Small intestine (tissue), 7 donors: ENCODE data around the gene ERC2. TPM values are rescaled to one million over a fixed set of nuclear protein-coding genes. Genes with fewer than 3 reads are reported as not detected.

Experiments used
- DNase-seq, 2 donors: peaks; one replicate each; pipeline versions ENCODE4 v3.0.0 to v3.0.0-alpha.2; 2013
- FAIRE-seq: peaks from 2 replicates; lab custom pipeline; 2012; peaks lifted over from hg19 to GRCh38; lab: Jason Lieb, UNC
- H3K27ac ChIP-seq, 3 donors: one replicate each; pipeline ENCODE4 v1.5.1; 2013; ENCODE audit warnings: low read length in 2 of 3, mild to moderate bottlenecking in 2 of 3, control low read depth in 1 of 3, inconsistent platforms in 1 of 3, low read depth in 1 of 3, moderate library complexity in 1 of 3
- H3K27me3 ChIP-seq, 3 donors: one replicate each; pipeline ENCODE4 v1.6.1; 2013; ENCODE audit warnings: low read length in 3 of 3, inconsistent platforms in 1 of 3; ENCODE audit not compliant: control insufficient read depth in 3 of 3, insufficient read depth in 3 of 3
- H3K36me3 ChIP-seq, 3 donors: one replicate each; pipeline ENCODE4 v1.6.1; 2013; ENCODE audit warnings: low read length in 3 of 3, inconsistent platforms in 1 of 3, low read depth in 1 of 3, mild to moderate bottlenecking in 1 of 3, moderate library complexity in 1 of 3; ENCODE audit not compliant: control insufficient read depth in 3 of 3, insufficient read depth in 2 of 3
- H3K4me1 ChIP-seq, 3 donors: one replicate each; pipeline ENCODE4 v1.6.1; 2013; ENCODE audit warnings: low read length in 2 of 3, inconsistent platforms in 1 of 3, low read depth in 1 of 3, mild to moderate bottlenecking in 1 of 3, moderate library complexity in 1 of 3; ENCODE audit not compliant: control insufficient read depth in 3 of 3, insufficient read depth in 2 of 3
- H3K4me3 ChIP-seq, 3 donors: one replicate each; pipeline ENCODE4 v1.5.1; 2013; ENCODE audit warnings: low read length in 3 of 3, control low read depth in 1 of 3, inconsistent platforms in 1 of 3, low read depth in 1 of 3, mild to moderate bottlenecking in 1 of 3, moderate library complexity in 1 of 3
- H3K9me3 ChIP-seq, 2 donors: one replicate each; pipeline ENCODE4 v1.6.1; 2013; ENCODE audit warnings: low read depth in 1 of 2, low read length in 1 of 2; ENCODE audit not compliant: control insufficient read depth in 2 of 2, insufficient read depth in 1 of 2
- WGBS, 3 donors: extraction: QIAGEN DNeasy Blood & Tissue Kit; methylation state at CpG; one replicate each; pipeline ENCODE4 v1.1.7; 2013; 5-methylcytosine and 5-hydroxymethylcytosine counted together
- polyA plus RNA-seq, 4 donors: library from polyadenylated mRNA; stranded (reverse) in 3 of 4; unstranded in 1 of 4; fragments of 200-250 nt in 3 of 4; fragments of 120-200 nt in 1 of 4; gene quantifications; one replicate each; pipeline versions ENCODE4 v1.2.1 to v1.2.3, GENCODE V29; 2013
- donor health status: healthy with polysubstance abuse.
- donor health status: control.
- donor health status: control.
- donor health status: Bipolar disorder and iron deficiency.
- donor health status: healthy.

ERC2 gene
- polyA plus RNA-seq, 4 donors, result 0.73 to 2.0 TPM; not detected in 2

DNA sequence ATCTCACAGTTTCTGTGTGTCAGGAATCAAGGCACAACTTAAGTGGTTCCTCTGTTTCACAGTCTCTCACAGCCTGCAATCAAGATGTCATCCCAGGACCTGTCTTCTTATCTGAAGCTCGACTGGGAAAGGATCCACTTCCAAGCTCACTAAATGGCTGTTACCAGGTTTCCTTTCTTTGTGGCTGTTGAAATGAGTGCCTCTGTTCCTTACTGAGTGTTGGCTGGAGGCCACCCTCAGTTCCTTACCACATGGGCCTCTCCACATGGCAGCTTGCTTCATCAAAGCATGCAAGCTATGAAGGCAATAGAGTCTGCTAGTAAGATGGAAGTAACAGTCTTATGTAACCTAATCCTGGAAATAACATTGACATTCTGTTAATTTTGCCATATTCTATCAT lies 174.0 kb downstream of the ERC2 start:
- DNase-seq (no peak), FAIRE-seq (no peak)
- no peaks in the 10 kb centered on the region for H3K4me1 ChIP-seq
- H3K36me3 ChIP-seq, result no peaks in the 10 kb centered on the region
- no peaks in the 10 kb centered on the region for H3K27me3 ChIP-seq
- H3K4me3 ChIP-seq, result no peak overlapping the region
- WGBS, 3 donors, result 21 to 63% (median 22%) methylated on average over 1 of the region's 1 CpG
- no peaks in the 10 kb centered on the region for H3K9me3 ChIP-seq
- no peak overlapping the region for H3K27ac ChIP-seq

DNA sequence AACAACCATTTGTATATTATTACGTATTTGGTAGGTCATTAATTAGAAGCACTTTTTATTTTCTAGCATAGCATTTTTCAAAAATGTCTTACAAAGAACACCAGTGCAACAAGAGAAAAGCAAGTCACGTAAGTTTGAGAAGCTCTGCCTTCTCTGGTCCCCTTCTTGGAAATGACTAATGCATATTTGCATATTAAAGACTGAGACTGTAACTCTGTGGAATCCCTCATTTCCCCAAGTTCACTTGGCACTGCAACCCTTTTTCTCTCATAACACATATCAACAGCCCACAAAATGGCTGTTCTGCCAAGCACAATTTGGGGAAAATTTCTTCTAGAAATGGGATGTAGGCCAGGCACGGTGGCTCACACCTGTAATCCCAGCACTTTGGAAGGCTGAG lies 176.3 kb downstream of the ERC2 start:
- H3K4me1 ChIP-seq, result no peaks in the 10 kb centered on the region
- H3K4me3 ChIP-seq, result no peak overlapping the region
- WGBS, 3 donors, result 78 to 92% (median 83%) methylated on average over 3 of the region's 3 CpGs
- no peaks in the 10 kb centered on the region for H3K9me3 ChIP-seq
- no peak for FAIRE-seq
- no peak for DNase-seq
- H3K36me3 ChIP-seq, result no peaks in the 10 kb centered on the region
- no peak overlapping the region for H3K27ac ChIP-seq
- no peaks in the 10 kb centered on the region for H3K27me3 ChIP-seq

DNA sequence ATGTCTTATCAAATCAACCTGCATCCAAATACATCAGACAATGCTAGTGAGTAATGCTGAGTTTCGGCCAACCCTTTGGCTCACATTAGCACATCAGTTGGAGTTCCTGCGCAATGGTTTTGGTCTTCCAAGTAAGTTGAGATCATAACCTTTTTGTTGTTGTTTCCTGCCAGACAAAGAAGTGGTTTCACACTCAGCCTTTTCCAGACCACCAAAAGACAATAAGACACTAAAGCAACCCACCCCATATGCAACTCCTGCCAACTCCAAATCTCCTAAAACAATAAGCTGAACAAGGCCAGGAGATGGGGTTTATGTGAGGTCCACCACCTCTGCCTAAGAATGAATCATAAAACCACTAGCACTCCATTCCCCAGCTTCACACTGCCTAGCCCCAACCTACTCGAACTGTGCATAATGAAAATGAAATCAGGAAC lies 177.0 kb downstream of the ERC2 start:
- Histone ChIP-seq H3K9me3 (no peaks in the 10 kb centered on the region), H3K4me1 (no peaks in the 10 kb centered on the region), H3K27me3 (no peaks in the 10 kb centered on the region), H3K27ac (no peak overlapping the region), H3K4me3 (no peak overlapping the region), H3K36me3 (no peaks in the 10 kb centered on the region)
- FAIRE-seq, result no peak
- DNase-seq, result no peak
- 73 to 81% (median 74%) methylated on average over 3 of the region's 3 CpGs for WGBS, 3 donors

DNA sequence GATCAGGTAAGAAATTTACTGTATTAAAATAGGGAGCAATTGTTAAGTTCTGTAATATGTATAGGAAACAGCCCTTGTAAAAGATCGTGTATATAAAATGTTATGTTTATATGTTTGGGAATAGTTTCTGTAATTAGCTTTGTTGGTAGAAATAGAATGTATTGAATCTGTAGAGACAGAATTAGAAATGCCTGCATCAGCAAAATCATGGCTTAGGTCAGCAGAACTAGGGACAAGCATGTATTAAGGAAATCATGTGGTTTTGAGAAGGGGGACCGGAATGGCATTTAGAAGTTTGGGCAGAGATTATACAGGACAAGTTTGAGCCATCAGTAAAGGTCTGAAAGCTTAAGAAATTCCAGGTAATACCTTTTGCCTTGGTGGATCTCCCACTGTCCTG lies 177.9 kb downstream of the ERC2 start:
- no peaks in the 10 kb centered on the region for H3K9me3 ChIP-seq
- no peak for FAIRE-seq
- no peaks in the 10 kb centered on the region for H3K4me1 ChIP-seq
- H3K27me3 ChIP-seq, result no peaks in the 10 kb centered on the region
- H3K27ac ChIP-seq, result no peak overlapping the region
- WGBS, 3 donors, result 73 to 93% (median 83%) methylated on average over 2 of the region's 2 CpGs
- no peak overlapping the region for H3K4me3 ChIP-seq
- no peak for DNase-seq
- H3K36me3 ChIP-seq, result no peaks in the 10 kb centered on the region

DNA sequence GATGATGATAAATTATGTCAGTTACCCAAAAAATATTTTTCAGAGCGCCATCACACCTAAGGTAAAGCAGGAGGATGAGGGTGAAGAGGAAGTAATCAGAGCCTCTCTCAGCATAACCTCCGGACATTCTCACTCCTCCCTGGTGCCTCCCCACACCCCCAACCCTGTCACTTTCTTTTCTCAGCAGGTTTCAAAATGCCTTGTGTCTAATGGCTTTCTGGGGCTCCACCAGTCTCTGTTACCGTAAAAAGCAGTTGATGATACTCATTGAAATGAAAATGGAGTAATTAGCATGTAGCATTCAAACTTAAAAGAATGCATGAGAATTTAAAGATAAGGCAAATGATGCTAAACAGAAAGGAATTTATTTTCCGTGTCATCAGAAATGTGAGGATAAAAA lies 180.0 kb downstream of the ERC2 start:
- no peak overlapping the region for H3K27ac ChIP-seq
- H3K36me3 ChIP-seq, result no peaks in the 10 kb centered on the region
- no peaks in the 10 kb centered on the region for H3K4me1 ChIP-seq
- 73 to 81% (median 77%) methylated on average over 4 of the region's 4 CpGs for WGBS, 3 donors
- DNase-seq (no peak), FAIRE-seq (no peak)
- no peak overlapping the region for H3K4me3 ChIP-seq
- peaks cover 0 to 2% (median 0%) of the 10 kb centered on the region in 3 donors for H3K27me3 ChIP-seq
- H3K9me3 ChIP-seq, result no peaks in the 10 kb centered on the region

DNA sequence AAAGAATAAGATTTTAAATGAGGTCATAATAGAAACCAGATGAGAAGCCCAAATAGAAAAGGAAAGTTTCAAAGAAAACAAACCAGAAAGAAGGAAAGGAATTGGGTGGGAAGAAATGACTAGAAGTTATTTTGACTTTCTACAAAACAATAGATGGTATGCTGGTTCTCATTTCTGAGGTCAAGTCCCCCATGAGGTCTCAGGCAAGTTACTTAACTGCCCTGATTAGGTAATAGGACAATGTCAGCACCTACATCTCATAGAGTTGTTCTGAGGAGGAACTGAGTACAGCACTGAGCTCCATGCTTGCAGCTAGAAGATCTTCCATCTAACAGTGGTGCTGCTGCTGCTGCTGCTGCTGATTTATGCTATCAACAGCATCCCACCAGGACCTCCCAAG lies 185.9 kb downstream of the ERC2 start:
- Histone ChIP-seq H3K36me3 (no peaks in the 10 kb centered on the region), H3K4me3 (no peak overlapping the region), H3K4me1 (no peaks in the 10 kb centered on the region), H3K9me3 (peaks cover 0 to 6% of the 10 kb centered on the region in 2 donors), H3K27me3 (peaks cover 0 to 4% (median 0%) of the 10 kb centered on the region in 3 donors), H3K27ac (no peak overlapping the region)
- DNase-seq (no peak), FAIRE-seq (no peak)

DNA sequence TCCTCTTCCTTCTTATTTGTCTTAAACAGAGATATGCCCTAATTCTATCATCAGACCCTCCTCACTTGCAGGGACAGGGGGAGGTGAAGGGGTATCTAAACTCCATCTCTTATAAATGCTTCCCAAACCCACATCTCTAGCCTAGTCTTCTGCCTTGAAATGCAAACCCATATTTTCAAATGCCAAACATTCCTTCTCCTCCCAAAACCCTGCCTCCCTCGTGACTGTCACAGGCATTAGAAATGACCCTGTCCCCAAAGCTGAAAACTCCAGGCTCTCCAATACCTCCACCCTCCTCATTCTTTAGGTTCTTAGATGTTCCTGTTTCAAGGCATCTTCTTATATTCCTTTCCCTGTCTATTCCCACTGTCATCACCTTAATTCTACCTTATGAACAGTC lies 191.0 kb downstream of the ERC2 start:
- DNase-seq, result no peak
- no peak overlapping the region for H3K27ac ChIP-seq
- H3K27me3 ChIP-seq, result no peaks in the 10 kb centered on the region
- FAIRE-seq, result no peak
- WGBS, 3 donors, result 35 to 69% (median 60%) methylated on average over 1 of the region's 1 CpG
- no peaks in the 10 kb centered on the region for H3K36me3 ChIP-seq
- peaks cover 0 to 6% of the 10 kb centered on the region in 2 donors for H3K9me3 ChIP-seq
- no peaks in the 10 kb centered on the region for H3K4me1 ChIP-seq
- no peak overlapping the region for H3K4me3 ChIP-seq

DNA sequence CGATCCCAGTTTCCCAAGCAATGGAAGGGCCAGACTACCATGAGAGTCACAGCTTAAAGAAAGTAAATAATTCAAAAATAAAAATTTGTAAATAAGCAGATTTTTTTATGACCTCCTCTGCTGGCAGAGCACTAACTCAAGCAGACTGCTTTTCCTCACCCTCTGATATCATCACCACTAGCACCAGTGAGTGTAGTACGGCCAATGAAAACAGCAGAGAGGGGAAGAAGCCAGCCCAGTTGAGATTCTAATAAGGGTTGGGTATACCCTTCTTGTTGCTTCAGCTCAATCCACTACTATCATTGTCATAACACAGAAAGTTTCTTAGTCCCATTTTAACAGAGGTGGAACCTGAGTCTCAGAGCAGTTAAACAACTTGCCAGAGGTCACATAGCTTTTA lies 193.1 kb downstream of the ERC2 start:
- DNase-seq (no peak), FAIRE-seq (no peak)
- 72 to 80% (median 78%) methylated on average over 2 of the region's 2 CpGs for WGBS, 3 donors

DNA sequence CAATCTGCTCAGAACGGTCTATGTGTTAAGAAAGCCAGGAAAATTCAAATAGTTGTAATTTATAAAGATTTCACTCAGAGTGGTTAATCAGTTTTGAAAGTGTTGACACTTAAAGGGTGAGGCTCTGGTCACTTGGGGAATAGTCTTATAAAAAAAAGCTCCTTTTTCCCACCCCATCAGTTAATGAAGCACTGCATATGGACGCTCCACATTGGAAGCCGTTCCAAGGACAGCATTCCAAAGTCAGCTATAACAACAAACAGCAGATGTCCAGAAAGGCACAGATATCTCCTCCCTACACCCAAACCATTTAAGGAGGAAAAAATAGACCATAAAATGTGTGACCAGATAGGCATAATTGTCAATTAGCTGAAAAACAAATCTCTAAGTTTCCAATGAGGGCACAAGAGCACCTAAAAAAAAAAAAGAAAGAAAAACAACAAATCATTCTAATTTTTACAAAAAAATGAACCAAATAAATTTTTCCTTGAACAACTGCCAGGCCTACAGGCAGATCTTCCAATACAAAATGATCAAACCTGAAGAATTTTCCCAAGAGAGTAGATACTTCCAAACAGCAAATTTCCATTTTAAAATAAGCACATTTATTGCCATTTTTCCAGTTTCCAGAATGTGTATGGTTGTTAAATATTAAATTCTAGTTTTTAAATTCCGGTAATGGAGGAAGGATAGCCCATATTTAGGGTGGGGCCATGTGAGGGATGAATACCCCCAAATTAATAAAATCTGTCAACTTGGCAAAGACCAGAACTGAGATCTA lies 198.3 kb downstream of the ERC2 start:
- no peaks in the 10 kb centered on the region for H3K4me1 ChIP-seq
- DNase-seq, result peak in 1 of 2 donors; percentile 2
- 53 to 55% (median 55%) methylated on average over 4 of the region's 4 CpGs for WGBS, 3 donors
- H3K9me3 ChIP-seq, result no peaks in the 10 kb centered on the region
- no peak overlapping the region for H3K4me3 ChIP-seq
- no peaks in the 10 kb centered on the region for H3K27me3 ChIP-seq
- no peak overlapping the region for H3K27ac ChIP-seq
- FAIRE-seq, result no peak
- H3K36me3 ChIP-seq, result no peaks in the 10 kb centered on the region

More for the DNA sequence above, 193.1 kb downstream of the ERC2 start:
- Histone ChIP-seq H3K4me1 (no peaks in the 10 kb centered on the region), H3K36me3 (no peaks in the 10 kb centered on the region), H3K27me3 (no peaks in the 10 kb centered on the region), H3K27ac (no peak overlapping the region), H3K9me3 (peaks cover 0 to 2% of the 10 kb centered on the region in 2 donors), H3K4me3 (no peak overlapping the region)
